Prostate gland (tissue), 2 donors: Measurements from ENCODE around the gene RSRP1. TPM values are rescaled to one million over a fixed set of nuclear protein-coding genes. Genes with fewer than 3 reads are reported as not detected.
"Not testable (repeated sequence)": the region's sequence is repeated elsewhere in the genome, so short reads cannot be mapped to it uniquely, and the experiment has no call there.

Source experiments
- DNase-seq: peaks from one replicate; pipeline ENCODE4 v3.0.0-alpha.2; 2019; ENCODE audit warnings: low spot score
- H3K27ac ChIP-seq, 2 donors: fragments of 200-600 bp; sonication (generic); 2 replicates each; pipeline ENCODE4 v1.5.1; 2017 to 2019
- H3K27me3 ChIP-seq: fragments of 200-600 bp; sonication (generic); replicated peaks from 2 replicates; pipeline ENCODE4 v1.5.1; 2019; ENCODE audit not compliant: insufficient read depth
- H3K36me3 ChIP-seq, 2 donors: fragments of 200-600 bp; sonication (generic); 1 replicate in 1 of 2; 2 replicates in 1 of 2; pipeline versions ENCODE4 v1.5.1 to v1.8.1; 2017 to 2019
- H3K4me1 ChIP-seq: fragments of 200-600 bp; sonication (generic); replicated peaks from 2 replicates; pipeline ENCODE4 v1.5.1; 2019
- H3K4me3 ChIP-seq, 2 donors: fragments of 200-600 bp; sonication (generic); 2 replicates each; pipeline ENCODE4 v1.5.1; 2017 to 2019
- H3K9me3 ChIP-seq: fragments of 200-600 bp; sonication (generic); 2 replicates; pipeline ENCODE4 v1.5.1; 2017
- CTCF ChIP-seq, 4 experiments: fragments of 200-600 bp in 2 of 4; fragments of 450-650 bp in 2 of 4; sonication (generic) in 2 of 4; IDR thresholded peaks; 1 replicate in 3 of 4; 2 replicates in 1 of 4; pipeline ENCODE4 v1.5.1; 2016 to 2019; ENCODE audit warnings: antibody characterized with exemption in 4 of 4, mild to moderate bottlenecking in 2 of 4, moderate library complexity in 2 of 4
- POLR2A ChIP-seq: fragments of 450-650 bp; IDR thresholded peaks from one replicate; pipeline ENCODE4 v1.6.1; 2016; ENCODE audit warnings: antibody characterized with exemption, mild to moderate bottlenecking
- POLR2AphosphoS5 ChIP-seq: sonication (generic); formaldehyde crosslinking; IDR thresholded peaks from one replicate; pipeline ENCODE4 v1.6.1; 2017; ENCODE audit warnings: antibody characterized with exemption
- WGBS: methylation state at CpG from one replicate; pipeline ENCODE4 v1.1.5; 2018; 5-methylcytosine and 5-hydroxymethylcytosine counted together
- intact Hi-C: fragments of 100-400 bp; cut with DNase I; formaldehyde crosslinking; loops from one replicate; pipeline ENCODE4 v1.14.2; 2022
- total RNA-seq, 2 donors: library from RNA; depleted of rRNA; stranded (reverse); fragments of >200 nt; gene quantifications; one replicate each; pipeline ENCODE4 v1.1.0, GENCODE V29; 2016

The RSRP1 gene
- total RNA-seq, 2 donors from 2014 or later, result 114 to 145 TPM

- 1% methylated on average over 27 of the region's 41 CpGs for WGBS
- TF ChIP-seq POLR2A, result peak; percentile 32
- peak in 3 of 4 experiments; percentile 68 to 90 (median 83) for TF ChIP-seq CTCF (IDR thresholded peaks at IDR 0.05)
- TF ChIP-seq POLR2AphosphoS5, result peak; percentile 91
- H3K4me3 ChIP-seq, result peak overlapping the region; percentile 30 to 43
- no peaks in the 10 kb centered on the region for H3K27me3 ChIP-seq
- H3K27ac ChIP-seq, result peak overlapping the region; percentile 91 to 96
- no peaks in the 10 kb centered on the region for H3K9me3 ChIP-seq
- DNase-seq, result peak; percentile 92
- H3K4me1 ChIP-seq, result peaks cover 15% of the 10 kb centered on the region
- H3K36me3 ChIP-seq, result peaks cover 0 to 12% of the 10 kb centered on the region in 2 donors
- intact Hi-C loops, result loop anchor here (10.0 kb wide), 1 partner anchor 105 kb away; no protein-coding TSS in a partner anchor
Measured at GRCh38 chr1:25239681-25240541, 7.3 kb downstream of the RSRP1 start.

- no peak for DNase-seq
- peaks cover 19% of the 10 kb centered on the region for H3K4me1 ChIP-seq
- H3K27ac ChIP-seq, result no peak overlapping the region
- no peak overlapping the region for H3K4me3 ChIP-seq
- H3K36me3 ChIP-seq, result peaks cover 0 to 8% of the 10 kb centered on the region in 2 donors
- no peaks in the 10 kb centered on the region for H3K27me3 ChIP-seq
- TF ChIP-seq POLR2A (no peak), CTCF (IDR thresholded peaks at IDR 0.05) (no peak), POLR2AphosphoS5 (no peak)
- no peaks in the 10 kb centered on the region for H3K9me3 ChIP-seq
- intact Hi-C loops, result no loop called here
- 91% methylated on average over 11 of the region's 11 CpGs for WGBS
Measured at GRCh38 chr1:25238046-25238445, 9.2 kb downstream of the RSRP1 start.

- intact Hi-C loops, DNase-seq, H3K4me3 ChIP-seq, H3K27ac ChIP-seq, H3K9me3 ChIP-seq, H3K36me3 ChIP-seq, H3K27me3 ChIP-seq: not testable (repeated sequence)
- peaks cover 19% of the 10 kb centered on the region for H3K4me1 ChIP-seq
- WGBS, result 93% methylated on average over 7 of the region's 7 CpGs
Measured at GRCh38 chr1:25236261-25236660, 11.0 kb downstream of the RSRP1 start.

- 95% methylated on average over 10 of the region's 10 CpGs for WGBS
- H3K4me3 ChIP-seq, DNase-seq, H3K27me3 ChIP-seq, H3K36me3 ChIP-seq, intact Hi-C loops, H3K9me3 ChIP-seq, H3K27ac ChIP-seq: not testable (repeated sequence)
- peaks cover 14% of the 10 kb centered on the region for H3K4me1 ChIP-seq
Measured at GRCh38 chr1:25235411-25235810, 11.8 kb downstream of the RSRP1 start.

- intact Hi-C loops, result no loop called here
- peak overlapping the region; percentile 62 to 70 for H3K4me3 ChIP-seq
- peaks cover 0 to 7% of the 10 kb centered on the region in 2 donors for H3K36me3 ChIP-seq
- peak; percentile 53 for DNase-seq
- WGBS, result 23% methylated on average over 13 of the region's 13 CpGs
- H3K27me3 ChIP-seq, result no peaks in the 10 kb centered on the region
- peak overlapping the region; percentile 86 for H3K27ac ChIP-seq
- no peaks in the 10 kb centered on the region for H3K9me3 ChIP-seq
- TF ChIP-seq CTCF (IDR thresholded peaks at IDR 0.05) (no peak), POLR2A (peak; percentile 14), POLR2AphosphoS5 (no peak)
- H3K4me1 ChIP-seq, result peaks cover 6% of the 10 kb centered on the region
Measured at GRCh38 chr1:25232866-25233784, 14.1 kb downstream of the RSRP1 start.
